Measurements from ENCODE around the gene FADS3.

FADS3 gene, protein sequence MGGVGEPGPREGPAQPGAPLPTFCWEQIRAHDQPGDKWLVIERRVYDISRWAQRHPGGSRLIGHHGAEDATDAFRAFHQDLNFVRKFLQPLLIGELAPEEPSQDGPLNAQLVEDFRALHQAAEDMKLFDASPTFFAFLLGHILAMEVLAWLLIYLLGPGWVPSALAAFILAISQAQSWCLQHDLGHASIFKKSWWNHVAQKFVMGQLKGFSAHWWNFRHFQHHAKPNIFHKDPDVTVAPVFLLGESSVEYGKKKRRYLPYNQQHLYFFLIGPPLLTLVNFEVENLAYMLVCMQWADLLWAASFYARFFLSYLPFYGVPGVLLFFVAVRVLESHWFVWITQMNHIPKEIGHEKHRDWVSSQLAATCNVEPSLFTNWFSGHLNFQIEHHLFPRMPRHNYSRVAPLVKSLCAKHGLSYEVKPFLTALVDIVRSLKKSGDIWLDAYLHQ

DNA sequence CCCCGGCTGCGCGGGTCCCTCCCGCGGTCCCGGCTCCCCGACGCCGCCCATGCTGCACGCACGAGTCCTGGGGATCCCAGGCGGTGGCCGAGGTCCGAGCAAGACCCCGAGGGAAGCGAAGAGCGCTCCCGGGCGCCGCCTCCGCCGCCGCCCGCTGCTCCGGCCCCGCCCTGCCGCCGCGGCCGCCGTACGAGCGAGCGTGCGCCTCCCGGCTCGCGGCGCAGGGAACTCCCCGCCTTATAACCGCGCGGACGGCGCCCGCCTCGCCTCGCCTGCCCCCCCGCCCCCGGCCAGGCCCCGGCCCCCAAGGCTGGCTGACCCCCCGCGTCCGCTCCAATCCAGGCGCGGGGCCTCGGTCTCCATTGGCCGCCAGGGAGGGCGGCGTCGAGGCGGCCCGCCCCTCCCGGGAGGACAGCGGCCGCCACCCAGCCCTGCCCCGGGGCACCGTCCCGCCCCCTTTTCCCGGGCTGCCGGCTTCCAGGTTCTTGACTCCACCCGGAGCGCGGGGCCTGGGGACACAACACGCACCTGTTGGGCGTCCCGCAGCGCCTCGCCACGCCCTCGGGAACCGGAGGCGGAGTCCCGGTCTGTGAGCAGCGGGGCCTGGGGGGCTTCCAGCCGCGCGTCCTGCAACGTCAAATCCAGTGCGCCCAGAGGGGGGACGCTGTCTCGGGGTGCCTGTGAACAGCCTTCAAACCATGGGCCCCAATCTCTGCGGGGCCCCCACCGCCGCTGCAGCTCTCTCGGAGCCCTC is at the start of gene FADS3:
Gene FADS3 (minus strand): TSS at position 215 of the 754 bp plus-strand sequence. CDS start 164 bp downstream, at position 51.
- peak; percentile 85 for DNase-seq

DNA sequence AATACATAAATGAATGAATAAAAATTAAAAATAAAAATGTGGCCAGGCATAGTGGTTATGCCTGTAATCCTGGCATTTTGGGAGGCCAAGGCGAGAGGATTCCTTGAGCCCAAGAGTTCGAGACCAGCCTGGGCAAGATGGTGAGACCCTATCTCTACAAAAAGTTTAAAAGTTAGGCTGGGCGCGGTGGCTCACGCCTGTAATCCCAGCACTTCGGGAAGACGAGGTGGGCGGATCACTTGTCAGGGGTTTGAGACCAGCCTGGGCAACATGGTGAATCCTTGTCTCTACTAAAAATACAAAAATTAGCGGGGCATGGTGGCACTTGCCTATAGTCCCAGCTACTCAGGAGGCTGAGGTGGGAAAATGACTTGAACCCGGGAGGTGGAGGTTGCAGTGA is 49.1 kb upstream of the FADS3 start:
- DNase-seq: no peak

DNA sequence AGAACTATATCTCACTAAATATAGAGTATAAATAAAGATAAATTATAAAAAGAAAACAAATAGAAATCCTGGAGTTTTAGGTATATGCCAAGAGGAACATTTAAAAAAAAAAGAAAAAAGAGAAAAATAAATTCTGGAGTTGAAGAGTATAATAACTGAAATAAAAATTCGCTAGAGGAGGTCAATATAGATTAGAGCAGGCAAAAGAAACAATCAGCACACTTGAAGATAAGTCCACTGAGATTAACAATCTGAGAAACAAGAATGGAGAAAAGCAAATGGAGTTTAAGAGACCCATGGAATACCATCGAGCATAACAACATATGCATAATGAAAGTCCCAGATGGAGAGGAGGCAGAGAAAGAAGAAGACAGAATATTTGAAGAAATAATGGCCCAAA is 44.5 kb upstream of the FADS3 start:
- no peak for DNase-seq

DNA sequence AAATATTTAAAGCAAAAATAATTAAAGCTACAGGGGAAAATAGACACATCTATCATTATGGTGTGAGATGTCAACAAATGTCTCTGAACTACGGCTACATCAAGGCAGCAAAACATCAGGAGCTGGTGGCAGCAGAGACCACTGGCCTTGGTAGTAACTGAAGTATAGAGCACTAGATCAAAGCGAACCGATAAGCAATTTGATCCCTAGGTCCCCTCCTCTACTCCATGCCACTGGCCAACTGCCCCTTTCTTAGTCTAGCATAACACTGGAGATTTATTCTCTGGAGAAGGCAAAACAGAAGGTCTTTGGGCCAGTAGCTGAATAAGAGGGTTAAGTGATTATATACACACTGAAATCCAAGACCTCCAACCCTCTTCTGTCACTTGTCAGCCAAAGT is 39.6 kb upstream of the FADS3 start:
- DNase-seq: no peak

DNA sequence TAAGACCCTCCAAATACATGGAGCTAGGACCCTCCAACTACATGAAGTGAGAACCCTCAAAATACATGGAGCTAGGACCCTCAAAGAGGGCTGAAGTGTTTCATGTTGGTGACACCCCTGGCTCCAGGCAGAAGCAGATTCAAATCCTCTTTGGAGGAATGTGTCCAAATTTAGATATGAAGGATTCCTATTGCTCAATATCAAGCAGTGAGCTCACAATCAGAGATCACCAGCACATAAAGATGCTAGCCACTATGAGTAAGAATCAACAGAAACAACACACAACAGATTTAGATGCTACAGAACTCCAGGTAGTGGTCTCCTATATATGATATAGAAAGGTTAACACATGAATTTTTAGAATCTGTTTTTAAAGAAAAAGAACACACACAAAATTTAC is 37.3 kb upstream of the FADS3 start:
- no peak for DNase-seq

DNA sequence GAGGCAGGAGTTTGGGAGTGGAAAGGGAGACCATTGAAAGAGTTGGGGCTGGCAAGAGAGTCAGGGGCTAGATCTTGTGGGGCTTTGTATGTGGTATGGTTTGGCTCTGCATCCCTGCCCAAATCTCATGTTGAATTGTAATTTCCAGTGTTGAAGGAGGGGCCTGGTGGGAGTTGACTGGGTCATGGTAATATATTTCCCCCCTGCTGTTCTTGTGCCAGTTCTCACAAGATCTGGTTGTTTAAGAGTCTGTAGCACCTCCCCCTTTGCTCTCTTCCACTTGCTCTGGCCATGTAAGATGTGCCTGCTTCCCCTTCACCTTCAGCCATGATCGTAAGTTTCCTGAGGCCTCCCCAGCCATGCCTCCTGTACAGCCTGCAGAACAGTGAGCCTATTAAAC is 36.2 kb upstream of the FADS3 start:
- no peak for DNase-seq

DNA sequence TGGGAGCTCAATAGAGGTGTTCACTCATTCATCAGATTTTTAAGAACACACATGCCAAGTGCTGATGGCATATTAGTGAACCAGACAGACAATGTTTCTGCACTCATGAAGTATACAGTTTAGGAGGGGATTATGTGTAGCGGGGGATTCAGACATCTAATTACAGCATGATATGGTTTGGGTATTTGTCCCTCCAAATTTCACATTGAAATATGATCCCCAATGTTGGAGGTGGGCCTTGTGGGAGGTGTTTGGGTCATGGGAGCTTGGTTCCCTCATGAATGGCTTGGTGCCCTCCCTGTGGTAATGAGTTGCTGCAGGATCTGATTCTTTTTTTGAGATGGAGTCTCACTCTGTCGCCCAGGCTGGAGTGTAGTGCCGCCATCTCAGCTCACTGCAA is 34.9 kb upstream of the FADS3 start:
- DNase-seq: no peak

DNA sequence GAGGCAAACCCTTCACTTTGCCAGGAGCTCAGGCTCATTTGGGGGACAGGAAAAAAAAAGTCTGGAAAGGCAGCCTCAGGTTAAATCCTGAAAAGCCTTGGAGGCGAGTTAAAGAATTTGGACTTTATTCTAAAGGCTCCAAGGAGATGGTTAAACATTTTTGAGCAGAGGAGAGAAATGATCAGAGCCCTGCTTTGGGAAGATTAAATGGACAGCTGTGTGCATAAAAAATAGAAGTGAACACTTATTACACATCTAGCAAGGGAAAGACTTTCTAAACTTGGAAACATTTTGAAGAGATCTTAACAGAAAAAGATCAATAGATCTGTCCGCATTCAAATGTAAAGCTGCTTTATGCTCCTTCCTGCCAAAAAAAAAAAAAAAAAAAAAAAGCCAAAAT is 34.4 kb upstream of the FADS3 start:
- DNase-seq: no peak

DNA sequence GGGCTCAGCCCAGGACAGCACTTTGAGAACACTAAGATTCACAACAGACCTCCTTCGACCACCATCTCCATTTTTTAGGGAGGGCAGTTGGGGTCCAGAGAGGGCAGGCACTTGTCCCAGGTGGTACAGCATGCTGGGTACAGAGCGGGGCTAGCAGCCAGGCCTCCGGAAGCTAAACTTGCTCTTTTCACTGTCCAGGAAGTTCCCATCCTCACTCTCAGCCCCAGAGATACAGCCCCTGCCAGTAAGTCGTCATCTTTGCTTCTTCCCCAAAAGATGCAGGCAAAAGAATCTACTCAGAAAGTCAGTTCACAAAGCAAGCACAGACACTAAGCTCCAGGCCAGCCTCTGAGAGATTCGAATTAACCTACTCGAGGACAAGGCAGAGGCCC is 32.7 kb upstream of the FADS3 start:
- DNase-seq: no peak

DNA sequence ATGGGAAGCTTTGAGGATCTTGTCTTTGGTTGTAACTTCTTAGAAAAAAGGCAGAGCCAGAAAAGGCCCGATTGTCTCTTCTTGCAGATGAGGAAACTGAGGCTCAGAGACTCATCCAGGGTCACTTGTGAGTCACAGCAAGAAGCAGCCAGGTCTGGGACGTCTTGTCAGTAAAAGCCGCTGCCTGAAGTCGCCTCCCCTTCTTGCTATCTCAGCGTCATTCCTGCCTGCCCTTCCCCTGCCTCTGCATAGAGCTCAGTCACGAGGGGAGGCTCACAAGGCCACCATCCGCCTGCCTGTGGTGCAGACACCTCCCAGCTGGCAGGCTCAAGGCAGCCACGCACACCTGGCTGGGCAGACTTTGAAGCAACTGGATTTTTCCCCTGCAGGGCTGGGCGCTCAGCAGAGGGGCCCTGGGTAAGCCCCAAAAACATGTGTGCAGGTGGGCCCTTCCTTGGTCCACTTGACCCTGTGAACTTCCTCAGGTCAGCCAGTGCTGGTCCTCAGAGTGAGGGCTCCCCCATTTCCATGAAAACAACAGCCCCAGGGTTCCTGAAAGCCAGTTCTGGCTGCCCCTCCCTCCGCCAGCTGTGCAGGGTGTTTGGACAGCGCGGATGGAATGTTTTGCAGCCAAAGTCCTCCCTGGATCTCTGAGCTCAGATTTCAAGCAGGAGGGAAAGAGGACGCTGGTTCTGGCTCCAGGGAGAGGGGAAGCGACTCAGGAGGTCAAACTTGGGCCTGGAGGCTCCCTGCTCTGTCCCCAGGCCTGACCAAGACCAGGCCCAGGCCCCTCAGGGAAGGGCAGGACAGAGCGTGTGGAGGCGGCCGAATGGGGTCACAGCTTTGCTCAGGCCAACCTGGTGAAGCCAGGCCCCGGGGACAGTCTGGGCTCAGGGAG is 32.1 kb upstream of the FADS3 start:
- no peak for DNase-seq

DNA sequence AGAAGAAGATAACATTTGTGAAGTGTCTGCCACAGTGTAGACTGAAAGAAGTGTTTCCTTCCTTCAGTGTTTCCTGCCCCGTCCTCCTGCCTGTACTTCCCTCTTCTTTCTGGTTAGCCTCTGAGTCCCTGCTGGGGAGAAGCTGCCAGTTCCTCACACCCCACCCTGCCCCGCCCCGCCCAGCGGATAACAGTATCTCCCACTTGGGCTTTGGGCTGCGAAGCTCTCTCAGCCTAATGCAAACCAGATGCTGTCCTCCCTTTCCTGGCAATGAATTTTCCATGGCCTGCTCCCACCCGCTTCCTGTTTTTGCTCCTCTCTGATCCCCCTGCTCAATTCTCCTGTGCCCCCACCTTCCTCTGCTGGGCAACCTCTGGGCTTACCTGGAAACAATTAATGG is 31.2 kb upstream of the FADS3 start:
- peak; percentile 41 for DNase-seq

DNA sequence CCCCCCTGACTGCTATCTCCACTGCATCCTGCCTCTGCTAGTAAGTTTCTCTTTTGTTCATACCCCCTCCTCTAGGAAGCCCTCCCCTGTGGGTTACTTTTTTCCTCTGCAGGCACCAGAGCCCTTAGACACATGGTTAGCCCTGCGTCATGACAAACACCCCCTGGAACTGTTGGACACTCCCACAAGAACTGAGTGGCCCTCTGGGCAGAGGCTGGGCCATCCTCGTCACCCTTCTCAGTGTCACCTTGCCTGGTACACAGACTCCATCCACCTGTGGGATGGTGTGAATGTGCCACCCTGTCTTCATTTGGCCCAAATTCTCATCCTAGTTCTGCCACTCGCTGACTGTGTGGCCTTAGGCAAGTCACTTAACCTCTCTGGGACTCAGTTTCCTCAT is 30.1 kb upstream of the FADS3 start:
- DNase-seq: no peak

DNA sequence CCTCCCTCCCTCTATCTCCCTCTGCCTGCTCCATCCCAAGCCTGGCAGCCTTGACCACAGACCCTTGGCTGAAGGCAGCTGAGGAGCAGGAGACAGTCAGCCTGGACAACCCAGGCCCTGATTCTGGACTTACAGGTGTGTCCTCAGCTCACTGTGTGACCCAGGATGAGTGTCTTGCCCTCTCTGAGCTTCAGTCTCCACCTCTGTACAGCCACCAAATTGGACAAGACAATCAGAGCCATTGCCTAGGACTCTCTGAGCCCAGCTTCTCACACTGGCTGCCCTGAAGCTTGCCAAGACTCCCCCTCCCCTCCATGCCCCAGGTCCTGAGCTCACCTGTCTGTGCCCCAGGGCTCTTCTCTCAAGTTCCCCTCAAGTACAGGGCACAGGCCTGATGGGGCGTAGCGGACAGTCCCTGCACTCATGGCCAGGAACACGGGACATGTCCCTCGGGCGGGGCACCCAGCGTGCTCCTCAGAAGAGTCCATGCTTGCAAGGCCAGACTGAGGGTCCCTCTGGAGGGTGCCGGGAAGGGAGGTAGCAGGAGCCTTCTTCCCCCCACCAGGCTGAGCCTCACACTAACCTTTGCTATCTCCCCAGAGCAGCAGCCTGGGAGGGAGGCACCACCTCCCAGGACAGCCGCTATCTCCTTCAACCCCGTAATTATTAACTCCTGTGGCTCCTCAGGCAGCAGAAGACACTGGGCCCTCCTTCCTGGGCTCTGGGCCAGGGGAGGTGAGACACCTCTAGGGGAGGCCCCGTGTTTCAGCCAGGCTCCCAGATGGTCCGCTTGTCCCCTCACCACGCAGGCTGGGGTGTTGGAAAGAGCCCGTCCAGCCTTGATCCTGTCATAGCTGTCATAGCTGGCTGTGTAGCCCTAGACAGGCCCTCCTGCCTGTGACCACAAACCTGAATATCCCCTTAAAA is 28.6 kb upstream of the FADS3 start:
- no peak for DNase-seq

DNA sequence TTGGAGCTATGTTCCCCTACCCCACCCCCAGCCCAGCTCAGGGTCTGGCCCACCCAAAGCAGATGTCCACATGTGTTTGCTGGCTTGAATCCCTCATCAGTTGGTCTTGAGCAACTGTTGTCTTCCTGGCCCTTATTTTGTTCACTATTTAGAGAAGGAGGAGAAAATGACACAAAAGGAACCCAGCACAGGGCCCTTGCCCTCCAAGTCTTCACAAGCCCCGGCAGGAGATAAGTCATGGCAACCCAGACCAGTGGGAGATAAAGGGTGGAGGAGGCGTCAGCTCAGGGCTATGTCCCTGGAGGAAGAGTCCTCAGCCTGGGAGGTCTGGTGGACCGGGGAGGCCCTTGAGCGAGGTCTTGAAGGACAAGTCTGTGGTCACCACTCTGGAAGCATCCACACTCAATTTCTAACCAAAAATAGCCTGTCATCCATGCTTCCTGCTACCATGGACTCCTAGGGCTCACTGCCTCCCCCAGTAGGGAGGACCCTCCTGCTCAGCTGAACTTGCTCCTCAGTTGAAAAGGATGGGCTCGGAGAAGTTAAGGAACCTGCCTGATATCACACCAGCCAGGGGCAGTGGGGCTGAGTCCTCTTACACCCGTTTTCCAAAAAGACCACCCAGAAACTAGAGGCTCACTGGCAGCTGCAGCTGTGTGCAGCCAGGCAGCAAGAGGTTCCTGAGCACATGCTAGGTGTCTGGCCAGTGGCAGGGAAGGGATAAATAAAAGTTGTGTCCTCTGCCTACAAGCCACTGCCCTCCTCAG is 27.8 kb upstream of the FADS3 start:
- no peak for DNase-seq

DNA sequence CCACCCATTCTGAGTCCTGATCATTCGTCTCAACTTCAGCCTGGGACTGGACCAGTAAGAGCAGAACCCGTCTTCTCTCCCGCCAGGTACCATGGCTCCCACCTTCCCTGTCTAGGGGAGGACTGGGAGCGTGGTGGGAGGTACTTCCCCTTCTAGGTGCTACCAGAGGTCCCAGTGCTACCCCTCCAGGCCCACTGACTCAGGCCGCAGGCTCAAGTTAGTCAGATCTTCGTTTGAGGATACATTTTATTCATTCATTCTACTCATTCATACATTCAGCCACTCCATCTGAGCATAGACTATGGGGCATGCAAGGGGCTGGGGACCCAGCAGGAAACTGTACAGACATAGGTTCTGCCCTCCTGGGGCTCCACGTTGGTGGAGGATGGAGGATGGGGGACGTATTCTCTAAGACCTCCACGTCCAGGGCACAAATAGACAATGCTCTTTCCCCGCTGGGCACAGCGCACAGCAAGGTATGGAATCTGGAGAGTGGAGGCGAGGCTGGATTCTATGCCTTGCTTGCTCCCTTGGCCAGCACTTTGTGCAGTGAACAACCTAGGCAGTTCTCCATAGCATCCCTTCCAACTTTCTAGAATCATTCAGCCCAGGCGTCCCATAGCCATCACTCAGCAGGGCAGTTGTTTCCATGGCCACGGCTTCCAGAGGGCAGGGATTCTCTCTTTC is 27.0 kb upstream of the FADS3 start:
- no peak for DNase-seq

DNA sequence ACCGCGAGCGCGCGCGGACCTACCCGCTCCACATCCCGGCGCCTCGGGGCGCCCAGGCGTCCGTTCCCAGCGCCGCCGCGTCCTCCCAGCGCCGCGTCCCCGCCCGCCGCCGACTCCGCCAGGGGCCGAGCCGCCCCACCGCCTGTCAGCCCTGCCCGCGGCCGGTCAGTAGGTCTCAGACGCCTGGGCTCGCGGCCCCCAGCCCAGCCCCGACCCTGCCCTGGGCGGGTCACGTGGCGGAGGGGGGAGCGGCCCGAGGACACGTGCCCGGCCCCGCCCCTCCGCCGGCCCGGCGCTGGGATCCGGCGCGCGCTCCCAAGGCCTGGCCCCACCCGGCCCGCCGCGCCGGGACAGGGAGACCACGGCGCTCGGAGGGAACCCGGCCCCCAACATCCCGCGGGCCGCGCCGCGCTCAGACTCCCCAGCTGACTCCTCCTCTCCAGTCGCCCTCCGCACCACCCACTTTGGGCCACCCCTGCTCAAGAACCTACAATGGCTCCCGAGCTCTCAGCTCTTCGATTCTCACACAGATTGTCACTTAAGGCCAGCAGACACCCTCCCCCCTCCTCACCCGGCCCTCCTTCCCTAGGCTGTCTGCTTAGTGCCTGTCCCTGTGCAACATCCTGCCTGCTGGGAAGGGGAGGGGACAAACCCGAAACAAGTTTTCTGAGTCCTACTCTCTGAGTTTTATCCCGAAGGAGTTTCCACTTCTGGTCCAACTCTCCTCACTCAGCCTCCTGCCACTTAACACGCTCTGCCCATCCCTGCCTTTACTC is 26.2 kb upstream of the FADS3 start, which contains the start of gene RAB3IL1:
Gene RAB3IL1 (minus strand): TSS at position 233 of the 776 bp plus-strand sequence. CDS start 199 bp downstream, at position 34.
- DNase-seq: no peak

DNA sequence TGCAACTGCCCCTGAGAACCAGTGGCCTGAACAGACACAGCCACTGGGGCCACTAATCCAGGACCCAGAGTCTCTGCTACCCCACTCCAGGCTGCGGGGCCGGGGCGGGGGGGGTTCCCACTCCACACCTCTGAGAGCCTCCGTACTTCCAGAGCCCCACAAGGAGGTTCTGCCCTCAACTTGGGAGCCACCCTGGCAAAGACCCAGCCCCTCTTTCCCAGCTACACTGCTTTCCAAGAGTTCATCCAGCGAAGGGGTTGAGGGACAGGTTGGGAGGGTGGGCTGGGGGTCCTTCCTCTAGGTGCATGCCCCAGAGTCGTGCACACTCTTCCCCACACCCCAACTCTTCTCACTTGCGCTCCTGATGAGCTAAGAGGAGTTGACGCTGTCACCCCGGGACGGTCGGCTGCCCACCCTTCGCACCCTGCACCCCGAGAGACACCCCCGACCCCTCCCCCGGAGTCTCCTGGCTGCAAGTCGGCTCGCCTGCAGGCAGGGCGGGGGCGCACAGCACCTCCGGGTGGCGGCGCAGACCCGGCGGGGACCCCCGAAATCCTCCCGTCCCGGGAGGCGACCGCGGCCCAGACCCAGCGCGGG is 25.5 kb upstream of the FADS3 start:
- DNase-seq: no peak

DNA sequence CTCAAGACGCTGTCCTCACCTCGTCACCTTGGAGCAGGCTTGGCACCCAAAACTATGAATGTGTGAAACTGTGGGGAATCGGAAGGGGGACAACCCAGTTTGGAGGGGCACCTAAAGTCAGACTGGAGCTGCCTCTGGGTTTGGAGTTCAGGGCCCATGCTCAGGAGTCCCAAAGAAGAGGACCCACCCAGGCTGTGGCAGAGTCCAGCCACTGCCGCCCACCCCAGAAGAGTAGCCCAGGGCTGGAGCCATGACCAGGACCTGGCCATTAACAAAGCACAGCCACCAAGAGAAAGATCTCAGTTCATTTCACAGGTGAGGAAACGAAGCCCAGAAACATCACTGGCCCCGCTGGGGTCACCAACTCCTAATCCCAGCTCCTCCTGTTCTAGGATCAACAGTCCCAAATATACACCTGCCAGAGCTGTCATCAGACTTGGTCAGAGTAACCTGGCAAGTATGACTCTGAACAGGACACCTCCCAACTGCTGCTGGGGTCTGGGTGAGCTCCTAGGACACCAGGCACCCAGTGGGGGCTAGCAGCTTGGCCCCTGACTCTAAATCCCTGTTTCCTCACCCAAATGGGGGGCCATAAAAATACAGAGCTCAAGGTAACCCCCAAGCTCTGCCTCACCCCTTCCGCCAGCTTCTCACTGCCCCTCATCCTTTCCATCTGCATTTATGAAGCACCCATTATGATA is 23.3 kb upstream of the FADS3 start:
- DNase-seq: no peak

All from CD4-positive, alpha-beta T cell treated with Interleukin-15 for 1 hour (primary cell).